Suppressor macrophage (primary cell): ENCODE data around the gene ROR1.
"Not testable (repeated sequence)": the region's sequence is repeated elsewhere in the genome, so short reads cannot be mapped to it uniquely, and the experiment has no call there.

Experiments
- DNase-seq, 4 experiments: peaks; one replicate each; pipeline ENCODE4 v3.0.0-alpha.2; 2020 to 2022

Gene ROR1

GRCh38 chr1:64062941-64063581 is 289.2 kb downstream of the ROR1 start:
- no peak for DNase-seq

DNA sequence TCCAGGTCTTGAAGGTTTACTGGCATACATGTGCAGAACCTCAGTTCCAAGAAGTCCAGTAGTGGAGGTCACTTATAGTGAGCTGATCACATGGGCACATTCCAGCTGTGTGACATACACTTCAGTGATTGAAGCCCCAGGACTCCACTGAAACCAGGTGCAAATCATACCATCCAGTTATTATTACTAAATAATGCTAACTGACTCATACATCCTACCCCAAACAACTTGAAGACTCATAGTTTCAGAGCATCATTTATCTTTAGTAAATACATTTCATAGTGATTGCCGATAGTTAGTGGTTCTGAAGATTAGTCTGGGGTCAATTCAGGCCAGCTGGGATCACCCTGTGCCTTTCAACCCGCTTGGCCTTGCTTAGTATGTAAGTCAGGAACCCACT is 291.8 kb downstream of the ROR1 start:
- no peak for DNase-seq

- DNase-seq: no peak
These were observed 298.4 kb downstream of the ROR1 start for GRCh38 chr1:64072089-64072793.

DNA sequence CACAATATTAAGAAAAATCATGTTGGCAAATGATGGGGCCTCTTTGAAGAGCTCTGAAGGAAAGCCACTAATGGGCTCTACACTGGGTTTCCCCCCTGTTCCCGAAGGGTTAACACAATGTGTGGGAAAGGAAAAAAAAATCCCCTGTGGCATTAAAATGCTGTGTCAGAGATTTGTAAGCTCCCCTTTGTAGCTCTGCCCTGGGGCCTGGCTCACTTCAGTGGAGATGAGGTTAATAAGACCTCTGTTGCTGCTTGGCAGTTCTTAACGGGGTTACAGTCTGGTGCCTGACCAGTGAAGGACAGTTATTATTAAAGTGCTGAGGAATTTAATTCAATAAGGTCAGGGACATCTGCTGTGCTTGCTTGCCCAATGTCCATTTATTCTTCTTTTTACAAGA is 299.9 kb downstream of the ROR1 start:
- DNase-seq: no peak

DNA sequence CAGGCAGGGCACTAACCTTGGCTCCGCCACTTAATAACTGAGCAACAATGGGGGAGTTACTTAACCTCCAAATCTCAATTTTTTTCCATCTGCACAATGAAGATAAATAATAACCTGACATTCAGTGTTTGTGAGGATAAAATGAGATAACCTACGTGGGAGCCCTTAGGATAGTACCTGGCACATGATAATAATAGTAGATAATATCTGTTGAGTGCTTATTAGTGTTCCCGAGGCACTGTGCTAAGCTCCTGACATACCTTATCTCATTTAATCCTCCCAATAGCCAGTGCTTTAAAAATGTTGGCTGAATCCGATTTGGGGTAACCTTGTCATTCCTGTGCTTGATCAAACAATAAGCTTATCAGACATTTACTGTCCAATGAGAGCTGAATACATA is 300.9 kb downstream of the ROR1 start:
- no peak for DNase-seq

GRCh38 chr1:64077281-64077940 is 303.6 kb downstream of the ROR1 start:
- no peak for DNase-seq

DNA sequence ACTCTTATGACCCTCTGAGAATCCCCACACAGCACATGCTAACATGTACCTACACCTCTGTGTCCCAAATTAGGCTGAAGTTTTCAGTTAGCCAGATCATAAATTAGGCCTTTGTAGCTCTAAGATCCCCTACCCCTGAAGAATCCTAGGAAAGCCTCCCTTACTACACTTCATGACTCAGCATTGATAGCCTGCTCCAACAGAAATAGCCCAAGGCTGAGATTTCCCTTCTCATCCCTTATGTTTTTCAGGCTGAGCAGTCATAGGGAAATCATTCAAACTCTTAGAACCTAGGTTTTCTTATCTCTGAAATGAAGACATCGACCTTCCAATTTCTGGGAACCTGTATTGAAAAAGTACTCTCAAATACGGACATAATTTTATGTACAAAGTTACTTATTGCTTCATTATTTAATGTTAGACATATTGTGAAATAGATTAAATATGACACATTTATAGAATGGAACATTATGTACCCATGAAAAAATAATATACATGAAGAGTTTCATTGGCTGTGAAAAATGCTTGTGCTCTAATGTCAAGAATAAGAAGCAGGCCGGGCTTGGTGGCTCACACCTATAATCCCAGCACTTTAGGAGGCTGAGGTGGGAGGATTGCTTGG is 307.2 kb downstream of the ROR1 start:
- DNase-seq: no peak

DNA sequence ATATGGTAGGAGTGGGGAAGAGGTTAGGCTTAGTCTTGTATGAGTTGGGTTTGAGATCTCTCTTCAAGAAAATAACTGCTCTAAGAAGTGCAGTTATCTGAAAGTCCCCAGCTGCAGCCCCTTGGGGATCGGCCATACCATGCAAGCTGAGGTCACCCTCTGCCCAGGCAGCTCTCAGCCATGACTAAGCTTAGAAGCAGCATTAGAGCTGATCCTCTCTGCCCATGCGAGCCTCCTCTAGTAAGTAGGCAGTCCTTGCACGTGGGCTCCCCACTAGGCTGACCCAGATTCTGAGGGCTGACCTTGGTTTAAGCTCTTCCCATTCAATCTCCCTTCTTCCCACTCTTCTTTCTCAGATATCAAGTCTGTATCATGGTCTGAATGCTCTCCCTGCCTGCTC is 308.6 kb downstream of the ROR1 start:
- DNase-seq: no peak

DNA sequence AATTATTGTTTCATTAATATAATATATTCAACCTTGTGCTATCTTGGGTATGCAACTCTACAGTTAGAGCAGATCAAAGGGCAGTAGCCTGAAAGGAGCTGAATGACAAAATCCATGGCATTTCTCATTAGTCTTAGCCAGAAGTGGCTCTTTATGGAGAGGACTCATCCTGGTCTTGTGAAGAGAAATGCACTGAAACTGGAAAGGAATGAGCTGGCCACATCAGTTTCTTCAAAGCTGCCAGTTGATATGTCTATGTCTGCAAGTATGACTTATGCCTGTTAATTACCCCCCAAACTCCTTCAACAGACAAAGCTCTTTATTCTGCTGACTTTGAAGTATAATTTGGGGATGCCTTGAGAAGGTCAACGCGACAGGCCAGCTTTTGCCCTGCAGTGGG is 310.6 kb downstream of the ROR1 start:
- DNase-seq: no peak

- no peak for DNase-seq
These were observed 314.0 kb downstream of the ROR1 start for GRCh38 chr1:64087768-64088167.

DNA sequence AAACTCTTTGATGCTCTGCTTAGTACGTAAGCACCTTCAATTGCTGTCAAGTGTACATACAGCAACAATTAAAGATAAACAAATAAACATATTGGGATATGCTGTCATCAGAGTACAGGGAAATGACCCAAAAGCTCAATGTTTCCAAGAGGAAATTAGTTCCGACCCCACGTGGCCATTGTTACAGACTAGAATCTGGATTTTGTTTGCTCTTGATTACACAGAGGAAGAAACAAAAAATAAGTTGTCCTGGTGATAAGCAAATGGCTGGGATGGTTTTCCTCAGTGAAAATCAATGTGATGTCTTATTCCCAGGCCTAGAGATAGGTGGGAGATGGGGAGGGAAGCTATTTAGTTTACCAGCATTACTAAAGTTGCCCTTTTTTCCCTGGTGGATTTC is 316.6 kb downstream of the ROR1 start:
- DNase-seq: no peak

GRCh38 chr1:64092851-64093371 is 319.1 kb downstream of the ROR1 start:
- DNase-seq: no peak

GRCh38 chr1:64093941-64094340 is 320.1 kb downstream of the ROR1 start:
- no peak for DNase-seq

DNA sequence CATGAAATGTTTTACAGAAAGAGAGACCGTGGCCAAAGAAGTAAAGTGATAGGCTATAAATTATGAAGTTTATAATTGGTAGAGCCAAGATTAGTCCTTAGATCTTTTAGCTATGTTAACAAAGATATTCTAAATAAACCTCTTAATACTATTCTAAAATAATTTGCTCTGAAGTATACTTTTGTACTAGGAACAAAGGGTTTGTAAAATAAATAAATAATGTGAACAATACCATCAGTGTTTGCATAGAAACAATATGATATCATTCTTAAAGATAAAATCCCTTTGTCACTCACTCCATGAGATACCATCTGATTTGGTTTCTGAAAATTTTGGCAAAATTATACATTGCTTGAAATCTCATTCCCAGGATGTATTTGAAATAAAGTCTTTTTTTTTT is 322.0 kb downstream of the ROR1 start:
- DNase-seq: no peak

- DNase-seq: no peak
These were observed 324.0 kb downstream of the ROR1 start for GRCh38 chr1:64097859-64098258.

DNA sequence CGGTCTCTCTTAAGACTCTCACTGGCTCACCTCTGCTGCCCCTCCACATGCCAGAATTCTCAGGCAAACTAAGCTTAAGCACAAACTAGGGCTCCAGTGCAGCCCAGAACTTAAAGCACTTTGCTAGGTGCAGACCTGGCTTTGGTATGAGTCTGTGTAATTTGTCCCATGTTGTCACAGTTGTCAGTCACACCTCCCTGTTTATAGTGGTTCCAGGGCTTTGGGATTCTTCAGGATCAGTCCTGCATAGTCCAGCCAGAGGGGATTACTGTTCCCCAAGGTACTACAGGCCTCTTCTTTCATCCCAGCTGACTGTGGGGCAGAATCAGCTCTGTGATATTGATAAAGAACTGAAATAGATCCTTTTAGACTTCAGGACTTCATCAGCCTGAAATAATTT is 324.6 kb downstream of the ROR1 start:
- DNase-seq: no peak

GRCh38 chr1:64098846-64099582 is 325.2 kb downstream of the ROR1 start:
- DNase-seq: no peak

GRCh38 chr1:64100791-64101190 is 327.0 kb downstream of the ROR1 start:
- no peak for DNase-seq

DNA sequence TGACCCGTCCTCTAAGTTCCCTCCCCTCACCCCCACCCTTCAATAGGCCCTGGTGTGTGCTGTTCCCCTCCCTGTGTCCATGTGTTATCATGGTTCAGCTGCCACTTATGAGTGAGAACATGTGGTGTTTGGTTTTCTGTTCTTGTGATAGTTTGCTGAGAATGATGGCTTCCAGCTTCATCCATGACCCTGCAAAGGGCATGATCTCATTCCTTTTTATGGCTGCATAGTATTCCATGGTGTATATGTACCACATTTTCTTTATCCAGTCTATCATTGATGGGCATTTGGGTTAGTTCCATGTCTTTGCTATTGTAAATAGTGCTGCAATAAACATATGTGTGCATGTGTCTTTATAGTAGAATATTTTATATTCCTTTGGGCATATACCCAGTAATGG is 330.8 kb downstream of the ROR1 start:
- not testable (repeated sequence) for DNase-seq

DNA sequence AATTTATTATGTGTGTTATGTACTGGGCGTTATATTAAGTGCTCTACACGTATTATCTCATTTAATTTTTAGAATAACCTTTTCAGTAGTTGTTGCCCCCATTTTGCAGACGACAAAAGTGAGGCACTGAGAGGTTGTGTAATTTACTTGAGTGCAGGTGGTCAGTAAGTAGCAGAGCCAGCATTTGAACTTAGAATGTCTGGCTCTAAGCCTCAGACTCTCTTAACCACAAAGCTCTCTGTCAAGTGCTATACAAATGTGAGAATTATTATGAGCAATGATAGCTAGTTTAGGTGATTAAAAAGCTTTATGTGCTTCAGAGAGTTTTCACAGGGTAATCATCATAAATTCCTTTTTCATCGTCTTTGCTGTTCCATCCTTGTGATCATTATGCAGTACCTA is 333.3 kb downstream of the ROR1 start:
- DNase-seq: no peak

GRCh38 chr1:64107632-64108031 is 333.8 kb downstream of the ROR1 start:
- DNase-seq: no peak

DNA sequence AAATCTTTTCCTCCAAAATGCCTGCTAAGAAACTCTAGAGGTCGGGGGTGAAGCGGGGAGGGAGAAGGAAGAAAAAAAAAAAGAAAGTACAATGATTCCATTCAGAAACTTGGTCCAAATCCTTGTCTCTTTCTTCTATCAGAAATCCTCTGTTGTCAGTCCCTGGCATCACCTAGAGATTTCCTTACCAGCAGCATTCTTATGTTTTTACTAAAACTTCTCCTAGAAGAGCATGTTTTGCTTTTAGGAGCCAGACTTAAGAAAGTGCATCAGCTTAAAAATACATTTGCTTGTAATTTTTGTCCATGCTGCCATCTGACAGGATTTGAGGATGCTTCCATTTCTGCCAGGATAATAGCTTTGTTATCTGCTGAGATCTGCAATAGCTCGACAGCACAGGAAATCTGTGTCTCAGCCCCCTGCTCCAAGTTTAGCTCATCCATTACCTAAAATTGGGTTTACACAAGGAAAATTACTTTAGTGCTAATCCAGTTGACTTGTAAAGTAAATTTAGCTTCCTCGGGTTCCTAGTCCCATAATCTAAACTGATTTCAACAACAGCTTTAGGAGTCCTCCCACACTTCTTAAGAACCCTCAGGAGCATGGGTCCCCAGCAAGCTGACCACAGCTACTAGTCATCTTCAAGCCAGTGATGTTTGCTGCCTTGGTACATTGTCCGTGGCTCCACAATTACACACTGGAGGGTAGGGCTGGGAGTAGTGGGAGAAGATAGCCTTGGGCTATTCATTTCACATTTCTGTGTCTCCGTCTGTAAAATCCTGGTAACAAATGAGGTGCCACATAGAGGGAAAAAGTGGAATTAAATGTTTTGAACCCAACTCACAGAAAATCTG is 337.3 kb downstream of the ROR1 start:
- no peak for DNase-seq
